Embryonic facial prominence (tissue), 1 donor: ENCODE results near the gene CAPN15.
"Not testable (repeated sequence)": the region's sequence is repeated elsewhere in the genome, so short reads cannot be mapped to it uniquely, and the experiment has no call there.

Experiments used
- DNase-seq: peaks from one replicate; pipeline ENCODE4 v3.0.0-alpha.2; 2016; ENCODE audit errors: extremely low spot score

Gene CAPN15

DNA sequence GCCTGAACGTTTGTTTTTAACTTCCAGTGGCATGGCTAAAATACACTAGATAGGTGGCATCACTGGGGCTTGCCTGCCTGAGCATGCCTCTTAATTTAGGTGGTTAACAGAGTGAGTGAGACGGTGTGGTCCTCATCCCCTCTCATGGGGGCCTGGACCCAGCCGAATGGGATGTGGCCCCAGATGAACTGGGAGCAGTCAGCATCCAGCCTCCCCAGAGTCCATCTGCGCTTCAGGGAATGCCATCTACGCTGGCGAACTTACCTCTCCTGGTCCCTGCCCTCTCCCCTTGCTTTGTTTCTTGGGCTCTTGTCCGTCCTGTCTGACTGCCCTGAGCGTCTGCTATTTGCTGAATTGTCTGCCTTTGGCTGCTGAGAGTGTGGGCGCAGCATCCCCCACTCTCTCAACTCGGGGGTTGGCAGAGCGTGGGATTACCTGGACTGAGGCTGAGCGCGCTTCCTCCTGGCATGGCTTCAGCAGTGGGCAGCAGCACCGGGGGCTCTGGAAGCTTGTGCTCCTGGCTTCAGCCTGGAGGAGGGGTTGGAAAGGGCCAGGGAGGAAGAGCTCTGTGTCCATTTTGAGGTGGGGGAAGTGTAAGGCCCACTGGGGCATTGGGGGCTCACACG, 64.5 kb downstream of the CAPN15 start:
- no peak for DNase-seq

DNA sequence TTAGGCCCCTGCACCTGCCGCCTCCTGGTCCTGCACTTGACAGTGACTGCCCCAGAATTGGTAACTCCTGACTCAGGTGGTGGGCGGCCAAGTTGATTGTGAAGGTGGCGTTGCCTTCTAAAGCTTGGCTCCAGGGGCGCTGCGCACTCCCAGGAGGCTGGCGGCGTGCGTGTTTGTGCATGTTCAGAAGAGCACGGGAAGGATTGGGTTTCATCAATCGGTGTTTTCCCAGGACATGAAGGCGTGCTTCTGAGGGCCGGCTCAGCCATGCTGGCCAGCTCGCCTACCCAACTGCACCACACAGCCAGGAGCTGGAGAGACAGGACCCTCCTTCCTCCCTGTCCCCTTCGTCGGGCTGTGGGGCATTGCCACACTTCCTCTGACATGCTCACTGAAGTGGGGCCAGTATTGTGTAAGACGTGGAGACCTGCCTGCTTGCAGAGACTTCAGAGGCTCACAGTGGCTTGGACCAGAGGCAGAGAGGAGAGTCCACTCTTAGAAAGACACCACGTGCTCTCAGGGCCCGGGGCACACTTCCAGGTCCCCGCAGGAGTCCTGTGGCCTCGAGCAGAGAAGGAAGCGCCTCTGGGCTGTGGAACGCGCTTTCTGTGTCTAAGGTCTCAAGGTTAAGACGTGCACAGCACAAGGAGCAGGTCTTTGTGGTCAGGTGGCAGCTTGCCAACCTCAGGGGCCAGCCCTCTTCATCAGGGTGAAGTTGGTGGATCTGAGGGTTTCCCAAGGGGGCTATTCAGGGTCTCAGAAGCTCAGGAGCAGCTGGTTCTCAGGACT, 65.2 kb downstream of the CAPN15 start:
- no peak for DNase-seq

DNA sequence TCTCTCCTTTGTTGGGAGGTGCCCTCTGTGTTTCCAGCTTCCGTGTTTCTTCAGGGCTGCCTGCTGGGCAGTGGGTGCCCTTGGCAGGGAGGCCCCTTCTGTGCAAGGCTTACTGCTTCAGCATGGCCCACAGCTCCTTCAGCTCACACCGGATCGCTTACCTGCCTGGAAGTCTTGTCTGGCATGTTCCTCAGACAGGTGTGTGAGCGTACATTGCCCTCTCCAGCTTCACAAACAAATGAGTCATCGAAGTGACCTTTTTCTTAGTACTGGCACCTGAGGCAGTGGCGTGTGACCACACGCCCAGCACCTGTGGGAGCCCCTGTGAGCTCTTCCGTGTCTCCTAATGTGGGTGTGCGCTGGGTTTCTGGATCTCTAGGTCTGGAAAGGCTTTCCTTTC, 65.9 kb downstream of the CAPN15 start:
- DNase-seq = no peak

DNA sequence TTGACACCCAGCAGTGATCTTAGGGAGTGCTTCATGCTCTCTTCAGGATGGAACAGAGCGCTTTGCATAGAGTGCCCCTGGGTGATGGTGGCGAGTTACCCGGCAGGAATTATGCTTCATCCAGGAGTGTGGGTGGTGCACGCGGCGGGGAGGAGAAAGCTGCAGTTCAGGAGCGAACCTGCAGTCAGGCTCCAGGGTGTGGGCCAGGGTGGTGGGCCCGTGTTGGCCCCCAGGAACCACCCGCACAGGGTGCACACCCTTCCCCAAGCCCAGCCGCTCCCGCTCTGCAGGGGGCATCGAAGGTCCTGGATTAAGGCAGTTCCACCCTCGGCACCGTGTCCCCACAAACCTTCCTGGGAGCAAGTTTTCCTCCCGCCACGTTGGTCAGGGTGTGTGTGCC, 66.3 kb downstream of the CAPN15 start:
- DNase-seq = no peak

DNA sequence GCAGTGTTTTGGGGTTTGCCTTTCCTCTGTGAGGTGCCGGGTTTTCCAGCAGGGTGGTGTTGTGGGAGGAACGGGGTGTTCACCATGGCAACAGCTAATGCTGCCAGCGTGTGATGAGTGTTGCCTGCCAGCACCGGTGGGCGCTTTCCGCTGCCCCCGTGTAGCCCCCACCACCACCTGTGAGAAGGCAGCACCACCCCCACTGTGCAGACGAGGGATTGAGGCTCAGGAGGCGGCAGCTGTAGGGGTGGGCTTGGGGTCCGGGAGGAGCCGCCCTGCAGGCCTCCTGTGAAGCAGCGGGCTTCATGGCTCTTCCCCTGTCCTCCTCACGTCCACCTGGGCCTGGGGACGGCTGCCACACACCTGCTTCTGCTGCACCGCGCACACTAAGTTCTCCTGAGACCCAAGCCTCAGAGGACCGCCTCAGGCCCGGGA, 67.6 kb downstream of the CAPN15 start:
- no peak for DNase-seq

DNA sequence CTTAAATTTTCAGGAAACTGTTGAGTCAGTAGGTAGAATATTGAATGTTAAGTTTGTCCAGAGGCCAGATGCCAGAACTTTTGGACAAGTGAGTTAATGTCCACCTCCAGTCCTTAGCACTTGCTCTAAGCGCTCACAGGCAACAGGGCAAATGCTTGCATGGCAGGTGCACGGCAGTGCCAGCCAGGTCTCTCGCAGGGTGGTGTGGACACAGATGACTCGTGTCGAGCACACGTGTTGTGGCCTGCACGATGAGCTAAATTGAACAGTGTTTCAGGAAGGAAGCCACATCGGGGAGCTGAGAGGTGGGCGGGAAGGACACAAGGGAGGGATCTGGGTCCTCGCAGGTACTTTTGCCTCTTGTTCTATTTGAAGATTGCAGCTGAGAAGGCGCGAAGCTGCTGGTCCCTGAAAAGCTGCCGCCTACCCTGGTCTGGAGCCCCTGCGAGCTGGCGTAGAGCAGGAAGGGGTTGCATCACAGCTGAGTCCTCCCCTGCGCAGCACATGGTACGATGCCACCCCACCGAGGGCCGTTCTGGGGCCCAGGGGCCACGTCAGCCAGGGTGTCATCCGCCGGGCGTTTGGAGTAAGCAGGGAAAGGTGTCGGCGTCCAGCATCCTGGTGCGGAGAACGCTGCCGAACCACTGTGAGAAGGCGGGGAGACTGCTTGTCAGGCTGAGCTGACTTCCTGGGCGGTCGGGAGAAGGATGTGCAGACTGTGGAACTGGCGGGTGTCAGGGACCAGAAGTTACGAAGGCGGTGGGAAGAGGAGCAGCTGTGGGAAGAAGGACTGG, 68.6 kb downstream of the CAPN15 start:
- no peak for DNase-seq

DNA sequence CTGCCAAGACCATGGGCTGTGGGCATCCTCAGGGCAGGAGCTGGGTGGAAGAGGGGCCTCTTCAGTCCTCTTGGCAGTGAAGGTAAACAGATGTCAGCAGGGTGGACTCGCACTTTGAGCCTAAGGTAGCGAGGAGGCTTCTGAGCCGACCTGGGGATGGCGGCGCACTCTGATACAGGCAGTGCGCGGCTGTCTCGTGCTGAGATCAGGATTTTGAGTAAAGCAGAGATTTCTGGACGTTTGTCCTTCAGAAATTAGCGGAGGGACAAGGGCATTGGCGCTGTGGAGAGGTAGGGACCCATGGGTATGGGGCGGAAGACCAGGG, 69.2 kb downstream of the CAPN15 start:
- no peak for DNase-seq

DNA sequence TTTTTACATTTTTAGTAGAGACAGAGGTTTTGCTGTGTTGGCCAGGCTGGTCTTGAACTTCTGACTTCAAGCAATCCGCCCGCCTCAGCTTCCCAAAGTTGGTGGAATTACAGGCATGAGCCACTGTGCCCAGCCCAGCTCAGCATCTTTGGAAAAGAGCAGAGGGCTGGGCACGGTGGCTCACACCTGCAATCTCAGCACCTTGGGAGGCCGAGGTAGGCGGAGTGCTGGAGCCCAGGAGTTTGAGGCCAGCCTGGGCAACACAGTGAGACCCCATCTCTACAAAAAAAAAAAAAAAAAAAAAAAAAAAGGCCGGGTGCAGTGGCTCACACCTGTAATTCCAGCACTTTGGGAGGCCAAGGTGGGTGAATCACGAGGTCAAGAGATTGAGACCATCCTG, 70.1 kb downstream of the CAPN15 start:
- not testable (repeated sequence) for DNase-seq

DNA sequence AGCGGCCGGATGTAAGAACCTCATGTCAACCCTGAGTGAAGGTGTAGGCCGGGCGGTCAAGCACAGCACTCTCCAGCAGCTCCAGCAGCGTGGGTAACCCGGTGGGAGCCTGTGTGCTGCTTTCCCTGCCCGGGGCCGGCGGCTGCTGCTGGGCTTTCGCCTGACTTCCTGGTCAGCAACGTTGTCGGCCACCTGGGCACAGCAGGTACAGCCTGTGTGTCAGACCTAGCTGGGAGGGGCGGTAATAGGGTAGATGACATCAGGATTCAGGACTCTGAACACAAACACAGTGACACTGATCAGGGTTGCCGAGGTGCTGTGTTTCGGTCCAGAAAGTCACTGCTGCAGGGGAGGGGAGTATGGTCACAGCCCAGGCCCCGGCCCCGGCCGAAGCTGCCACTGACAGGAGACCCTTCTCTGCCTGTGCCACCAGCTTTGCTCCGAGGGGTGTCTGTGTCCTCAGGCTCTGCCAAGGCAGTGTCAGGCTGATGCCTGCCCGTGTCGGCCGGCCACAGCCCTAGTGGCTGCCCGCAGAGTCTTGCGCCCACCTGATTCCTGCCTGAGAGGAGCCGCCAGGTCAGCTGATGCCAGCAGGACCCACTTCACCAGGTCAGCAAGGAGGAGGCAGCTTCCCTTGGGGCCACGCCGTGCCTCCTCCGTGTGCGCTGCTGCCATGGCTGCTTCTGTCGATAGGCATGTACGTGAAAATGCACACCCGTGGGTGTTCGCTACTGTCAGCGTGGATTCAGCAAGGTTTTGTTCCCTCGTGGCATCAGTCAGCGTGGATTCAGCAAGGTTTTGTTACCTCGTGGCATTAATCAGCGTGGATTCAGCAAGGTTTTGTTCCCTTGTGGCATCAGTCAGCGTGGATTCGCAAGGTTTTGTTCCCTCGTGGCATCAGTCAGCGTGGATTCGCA, 71.6 kb downstream of the CAPN15 start:
- no peak for DNase-seq

DNA sequence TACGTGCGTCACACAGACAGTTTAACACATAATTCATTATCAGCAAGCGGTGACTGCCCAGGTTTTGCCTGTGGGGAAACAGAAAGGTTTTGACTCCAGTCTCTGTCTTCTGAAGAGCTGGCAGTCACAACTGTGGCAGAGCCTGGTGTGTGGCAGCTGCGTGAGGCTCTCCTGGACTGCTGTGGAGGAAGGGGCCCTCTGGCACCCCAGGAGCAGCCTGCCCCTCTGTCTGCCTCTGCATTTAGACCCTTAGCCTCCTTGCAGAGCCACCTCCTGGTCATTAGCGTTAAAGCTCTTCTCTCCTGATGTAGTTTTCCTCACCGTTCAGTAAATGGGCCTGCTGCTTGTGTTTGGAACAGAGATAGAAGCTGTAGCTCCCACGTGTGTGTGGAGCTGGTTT, 73.3 kb downstream of the CAPN15 start:
- no peak for DNase-seq

DNA sequence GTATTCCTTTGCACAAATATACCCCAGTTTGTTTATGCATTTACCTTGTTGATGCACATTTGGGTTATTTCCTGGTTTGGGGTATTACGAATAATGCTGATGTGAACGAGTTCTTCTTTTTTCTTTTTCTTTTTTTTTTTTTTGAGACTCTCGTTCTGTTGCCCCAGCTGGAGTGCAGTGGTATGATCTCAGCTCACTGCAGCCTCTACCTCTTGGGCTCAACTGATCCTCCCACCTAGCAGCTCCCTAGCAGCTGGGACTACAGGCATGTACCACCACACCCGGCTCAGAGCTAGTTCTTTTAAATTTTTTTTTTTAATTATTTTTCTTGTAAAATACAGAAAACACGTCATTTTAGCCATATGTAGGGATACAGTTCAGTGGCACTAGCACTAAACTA, 76.4 kb downstream of the CAPN15 start:
- no peak for DNase-seq
